ENCODE results near the gene JAML. TPM values are rescaled to one million over a fixed set of nuclear protein-coding genes. Genes with fewer than 3 reads are reported as not detected.
A peak's percentile ranks its signal among the peaks of the same experiment; 100 is the strongest.

JAML gene
- total RNA-seq, 6 experiments from 2014 or later, result not detected

DNA sequence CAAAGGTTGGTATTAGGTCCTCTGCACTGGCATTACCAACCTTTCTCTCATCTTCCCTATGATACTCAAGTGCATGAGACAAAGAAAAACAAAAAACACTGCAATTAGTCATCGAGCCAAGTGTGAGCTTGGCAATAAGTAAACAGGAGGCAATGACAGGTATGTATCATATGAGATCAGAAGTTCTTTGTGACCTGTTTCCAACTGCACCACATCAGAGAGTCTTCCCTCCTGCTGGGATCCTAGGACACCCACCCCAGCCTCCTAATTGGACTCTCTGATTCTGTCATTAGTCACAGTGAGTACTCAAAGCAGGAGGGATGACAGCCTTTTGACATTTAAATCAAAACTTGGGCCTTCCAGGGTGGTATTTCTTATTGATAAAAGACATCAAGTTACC lies 7.8 kb upstream of the JAML start:
- peaks cover 5% of the 10 kb centered on the region for H3K4me1 Mint-ChIP-seq (ENCODE audit: low read depth)

DNA sequence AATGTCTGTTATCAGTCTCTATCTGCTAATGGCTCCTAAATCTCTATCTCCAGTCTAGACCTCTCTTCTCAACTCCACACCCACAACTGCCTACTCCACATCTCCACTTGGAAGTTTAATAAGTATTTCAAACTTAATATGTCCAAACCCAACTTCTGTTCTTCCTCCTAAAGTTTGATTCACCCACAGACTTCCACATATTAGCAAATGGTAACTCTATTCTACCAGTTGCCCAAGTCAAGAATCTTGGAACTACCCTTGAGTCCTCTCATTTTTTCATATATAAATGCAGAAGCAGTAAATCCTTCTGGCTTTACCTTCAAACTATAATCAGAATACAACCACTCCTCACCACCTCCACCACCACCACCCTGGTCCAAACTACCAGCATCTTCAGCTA lies 6.7 kb upstream of the JAML start:
- Mint-ChIP-seq H3K4me3 (no peak overlapping the region), H3K27me3 (ENCODE audit: insufficient read depth) (peaks cover 20% of the 10 kb centered on the region), H3K4me1 (ENCODE audit: low read depth) (peaks cover 5% of the 10 kb centered on the region), H3K9me3 (no peaks in the 10 kb centered on the region), H3K36me3 (ENCODE audit: low read depth) (no peaks in the 10 kb centered on the region), H3K27ac (no peak overlapping the region)
- TF ChIP-seq, protein P1, sequence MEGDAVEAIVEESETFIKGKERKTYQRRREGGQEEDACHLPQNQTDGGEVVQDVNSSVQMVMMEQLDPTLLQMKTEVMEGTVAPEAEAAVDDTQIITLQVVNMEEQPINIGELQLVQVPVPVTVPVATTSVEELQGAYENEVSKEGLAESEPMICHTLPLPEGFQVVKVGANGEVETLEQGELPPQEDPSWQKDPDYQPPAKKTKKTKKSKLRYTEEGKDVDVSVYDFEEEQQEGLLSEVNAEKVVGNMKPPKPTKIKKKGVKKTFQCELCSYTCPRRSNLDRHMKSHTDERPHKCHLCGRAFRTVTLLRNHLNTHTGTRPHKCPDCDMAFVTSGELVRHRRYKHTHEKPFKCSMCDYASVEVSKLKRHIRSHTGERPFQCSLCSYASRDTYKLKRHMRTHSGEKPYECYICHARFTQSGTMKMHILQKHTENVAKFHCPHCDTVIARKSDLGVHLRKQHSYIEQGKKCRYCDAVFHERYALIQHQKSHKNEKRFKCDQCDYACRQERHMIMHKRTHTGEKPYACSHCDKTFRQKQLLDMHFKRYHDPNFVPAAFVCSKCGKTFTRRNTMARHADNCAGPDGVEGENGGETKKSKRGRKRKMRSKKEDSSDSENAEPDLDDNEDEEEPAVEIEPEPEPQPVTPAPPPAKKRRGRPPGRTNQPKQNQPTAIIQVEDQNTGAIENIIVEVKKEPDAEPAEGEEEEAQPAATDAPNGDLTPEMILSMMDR (IDR thresholded peaks at IDR 0.05), result no peak
- no peak for DNase-seq

More for the DNA sequence above, 7.8 kb upstream of the JAML start:
- TF ChIP-seq, protein P1 (IDR thresholded peaks at IDR 0.05), result no peak
- no peaks in the 10 kb centered on the region for H3K36me3 Mint-ChIP-seq (ENCODE audit: low read depth)
- H3K27me3 Mint-ChIP-seq (ENCODE audit: insufficient read depth), result peaks cover 19% of the 10 kb centered on the region
- H3K4me3 Mint-ChIP-seq, result no peak overlapping the region
- no peaks in the 10 kb centered on the region for H3K9me3 Mint-ChIP-seq
- no peak for DNase-seq
- H3K27ac Mint-ChIP-seq, result no peak overlapping the region

DNA sequence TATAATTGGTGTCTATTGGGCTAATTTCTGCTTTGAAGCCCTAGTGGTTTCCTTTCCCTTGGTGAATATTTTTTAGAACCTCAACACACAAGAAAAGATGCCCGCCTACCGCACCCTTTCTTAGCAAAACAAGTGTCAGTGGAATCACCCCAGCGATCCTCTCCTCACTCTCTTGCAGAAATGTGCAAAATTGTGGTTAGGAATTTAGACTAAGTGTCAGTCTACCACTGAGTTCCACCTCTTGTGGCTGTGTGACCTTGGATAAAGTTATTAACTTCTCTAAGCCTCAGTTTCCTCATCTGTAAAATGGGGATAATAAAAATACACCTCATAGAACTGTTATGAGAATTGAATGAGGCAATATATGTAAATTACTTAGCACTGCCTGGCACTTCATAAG lies 5.3 kb upstream of the JAML start:
- TF ChIP-seq, protein P1 (IDR thresholded peaks at IDR 0.05), result no peak
- peaks cover 21% of the 10 kb centered on the region for H3K27me3 Mint-ChIP-seq (ENCODE audit: insufficient read depth)
- no peak overlapping the region for H3K4me3 Mint-ChIP-seq
- H3K27ac Mint-ChIP-seq, result no peak overlapping the region
- H3K9me3 Mint-ChIP-seq, result no peaks in the 10 kb centered on the region
- H3K4me1 Mint-ChIP-seq (ENCODE audit: low read depth), result peaks cover 5% of the 10 kb centered on the region
- DNase-seq, result no peak
- no peaks in the 10 kb centered on the region for H3K36me3 Mint-ChIP-seq (ENCODE audit: low read depth)

DNA sequence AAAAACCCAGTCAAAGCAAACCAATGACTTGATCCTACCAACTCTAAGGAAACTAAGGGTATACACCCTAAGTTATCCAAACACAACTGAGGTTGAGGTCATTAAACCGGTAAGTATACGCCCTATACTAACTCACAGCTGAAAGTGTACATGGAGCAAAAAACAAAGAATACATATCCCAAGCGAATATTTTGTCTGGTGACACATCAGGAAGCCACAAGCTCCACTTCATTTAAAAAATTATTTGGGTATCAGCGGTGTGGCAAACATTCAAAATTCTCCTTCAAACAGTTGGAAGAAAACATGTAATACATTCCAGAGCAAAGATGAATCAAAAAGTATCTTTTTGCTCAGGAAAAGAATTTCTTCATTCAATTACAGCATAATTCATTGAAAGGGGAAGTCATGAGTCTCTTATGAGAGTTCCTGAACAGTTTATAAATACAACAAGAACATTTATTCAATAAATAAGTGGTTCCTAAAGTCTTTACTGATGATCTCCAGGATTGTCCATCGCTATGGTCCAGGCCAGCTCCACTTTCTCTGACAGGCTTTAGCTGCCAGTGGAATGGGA lies 4.5 kb upstream of the JAML start:
- Mint-ChIP-seq H3K9me3 (no peaks in the 10 kb centered on the region), H3K36me3 (ENCODE audit: low read depth) (no peaks in the 10 kb centered on the region), H3K4me3 (no peak overlapping the region), H3K4me1 (ENCODE audit: low read depth) (peaks cover 5% of the 10 kb centered on the region), H3K27me3 (ENCODE audit: insufficient read depth) (peaks cover 18% of the 10 kb centered on the region), H3K27ac (no peak overlapping the region)
- peak; percentile 18 for DNase-seq
- TF ChIP-seq, protein P1 (IDR thresholded peaks at IDR 0.05), result no peak

DNA sequence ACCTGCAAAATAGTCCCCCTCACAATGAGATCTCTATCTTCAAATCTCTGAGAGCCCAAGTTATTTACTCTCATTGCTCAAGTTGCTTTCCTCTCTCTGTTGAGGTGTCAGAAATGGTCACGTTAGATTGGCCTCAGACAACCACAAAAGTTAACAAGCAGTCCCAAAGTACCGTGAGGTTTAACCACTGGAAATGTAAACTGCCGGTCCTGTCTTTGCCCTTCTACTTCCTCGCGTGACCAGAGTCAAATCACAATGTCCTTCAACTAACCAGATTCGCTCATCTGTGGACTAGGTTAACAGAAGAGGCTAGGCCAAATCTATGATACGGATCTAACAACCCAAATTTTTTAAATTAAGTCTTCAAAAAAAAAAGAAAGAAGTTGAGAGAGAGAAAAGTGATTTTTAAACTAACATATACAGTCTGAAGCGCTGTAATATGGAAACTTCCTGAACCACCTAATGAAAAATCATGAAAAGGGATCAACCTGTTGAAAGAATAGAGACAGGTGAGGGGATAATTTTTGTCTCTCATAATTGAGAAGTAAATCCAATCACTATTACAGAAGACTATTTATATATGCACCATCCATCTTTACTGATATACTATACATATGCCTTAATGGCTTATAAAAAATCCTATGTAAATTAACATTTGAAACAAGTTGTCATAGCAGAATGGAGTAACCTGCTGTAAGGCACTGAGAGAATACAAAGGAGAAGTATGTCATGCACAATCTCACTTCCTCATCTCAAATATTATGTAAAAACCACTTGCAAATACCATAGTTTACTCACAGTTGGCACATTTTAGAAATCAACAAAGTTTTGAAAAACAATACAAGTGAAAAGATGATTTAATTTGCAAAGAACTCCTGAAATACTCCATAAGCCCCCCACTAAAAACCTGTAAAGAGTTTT lies 3.3 kb upstream of the JAML start:
- DNase-seq, result no peak
- no peak overlapping the region for H3K4me3 Mint-ChIP-seq
- no peaks in the 10 kb centered on the region for H3K36me3 Mint-ChIP-seq (ENCODE audit: low read depth)
- TF ChIP-seq, protein P1 (IDR thresholded peaks at IDR 0.05), result no peak
- H3K4me1 Mint-ChIP-seq (ENCODE audit: low read depth), result peaks cover 5% of the 10 kb centered on the region
- H3K27ac Mint-ChIP-seq, result no peak overlapping the region
- peaks cover 16% of the 10 kb centered on the region for H3K27me3 Mint-ChIP-seq (ENCODE audit: insufficient read depth)
- no peaks in the 10 kb centered on the region for H3K9me3 Mint-ChIP-seq
